GM21717 (cell line): ENCODE data around the gene LTBP3.

ENCODE experiments used
- ATAC-seq: cut with Tn5 transposase; IDR thresholded peaks from one replicate; pipeline ENCODE4 v1.9.1; 2021; ENCODE audit warnings: mild to moderate bottlenecking, moderate library complexity; ENCODE audit not compliant: unreplicated experiment

The LTBP3 gene

DNA sequence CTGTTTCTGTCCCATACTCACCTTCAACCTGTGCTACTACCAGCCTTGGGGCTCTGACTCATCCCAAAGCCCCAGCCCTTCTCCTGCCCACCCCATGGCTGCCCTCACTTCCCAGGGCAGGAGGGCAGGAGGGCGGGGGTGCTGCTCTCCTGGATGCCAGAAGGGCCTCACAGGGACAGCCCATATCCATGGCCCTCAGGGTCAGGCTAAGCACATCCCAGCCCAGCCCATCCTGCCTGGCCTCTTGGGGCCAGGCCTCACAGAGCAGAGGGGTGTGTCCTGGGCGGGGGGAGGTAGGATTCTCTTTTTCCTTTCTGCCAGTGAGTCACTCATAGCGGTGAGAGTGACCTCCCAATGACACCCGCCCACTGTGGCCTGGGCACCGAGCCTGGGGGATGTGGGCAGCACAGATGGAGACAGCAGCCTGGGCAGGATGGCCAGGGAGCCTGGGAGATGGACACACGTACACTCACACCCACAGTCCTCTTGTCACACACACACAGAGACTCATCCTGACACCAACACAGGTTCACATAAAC is 2.4 kb downstream of the LTBP3 start:
- no peak for ATAC-seq

GRCh38 chr11:65554842-65555430 is 3.2 kb downstream of the LTBP3 start:
- ATAC-seq = no peak

GRCh38 chr11:65554057-65554818 is 3.9 kb downstream of the LTBP3 start:
- ATAC-seq = no peak

DNA sequence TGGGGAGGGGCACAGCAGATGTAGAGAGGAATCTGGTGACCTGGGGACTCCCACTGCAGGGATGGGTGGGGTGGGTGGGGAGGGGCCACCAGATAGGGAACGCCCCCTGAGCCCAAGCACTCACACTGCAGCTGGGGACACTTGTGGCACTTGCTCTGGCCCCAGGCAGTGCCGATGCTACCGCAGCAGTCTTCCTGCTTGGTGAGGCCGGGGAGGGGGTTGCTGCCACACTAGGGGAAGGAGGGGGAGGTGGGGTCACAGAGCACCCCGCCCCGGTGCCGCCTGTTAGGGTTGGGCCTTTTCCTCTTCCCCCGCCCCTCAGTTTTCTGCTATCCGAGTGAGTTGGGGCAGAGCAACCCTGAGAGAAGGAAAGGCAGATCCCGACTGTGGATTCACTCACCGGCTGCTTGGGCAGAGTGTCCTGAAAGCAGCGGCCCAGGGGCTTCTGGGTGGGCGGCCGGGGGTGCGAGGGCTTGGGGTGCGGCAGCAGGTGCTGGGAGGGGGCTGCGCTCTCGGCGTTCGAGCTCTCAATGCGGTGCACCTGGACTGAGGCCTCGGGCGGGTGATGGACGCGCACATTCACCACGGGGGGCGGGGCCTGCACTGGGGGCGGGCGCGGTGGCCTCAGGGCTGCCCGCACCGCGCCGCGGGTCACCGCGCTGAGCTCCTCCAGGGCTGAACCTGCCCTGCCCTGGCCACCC is 4.7 kb downstream of the LTBP3 start:
- ATAC-seq = no peak

DNA sequence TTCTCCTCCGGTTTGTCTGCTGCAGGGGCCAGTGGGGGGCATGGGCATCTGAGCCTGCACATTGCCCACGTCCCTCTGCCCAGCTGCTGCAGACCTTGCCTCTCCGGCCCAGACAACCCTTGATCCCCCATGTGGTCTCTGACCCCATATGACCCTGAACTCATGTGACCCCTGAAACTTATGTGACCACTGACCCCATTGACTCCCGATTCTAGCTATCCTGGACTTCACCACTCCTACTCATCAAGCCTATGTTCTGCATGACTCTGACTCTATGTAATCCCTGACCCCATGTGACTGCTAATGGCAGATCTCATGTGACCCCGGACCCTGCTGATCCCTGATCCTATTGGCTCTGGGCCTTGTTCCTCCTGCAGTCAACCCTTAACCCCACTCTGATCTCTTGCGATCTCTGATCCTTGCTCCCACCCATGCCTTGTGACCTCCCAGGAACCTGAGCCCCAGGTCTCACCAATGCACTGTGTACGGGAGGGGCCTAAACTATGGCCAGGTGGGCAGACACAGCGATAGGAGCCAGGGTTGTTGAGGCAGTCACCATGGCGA is 5.7 kb downstream of the LTBP3 start:
- no peak for ATAC-seq

- ATAC-seq = no peak
Observed at GRCh38 chr11:65551572-65552387, 6.4 kb downstream of the LTBP3 start.

GRCh38 chr11:65549096-65549495 is 9.1 kb downstream of the LTBP3 start:
- ATAC-seq = no peak

- ATAC-seq = no peak
Observed at GRCh38 chr11:65548395-65548794, 9.8 kb downstream of the LTBP3 start.

DNA sequence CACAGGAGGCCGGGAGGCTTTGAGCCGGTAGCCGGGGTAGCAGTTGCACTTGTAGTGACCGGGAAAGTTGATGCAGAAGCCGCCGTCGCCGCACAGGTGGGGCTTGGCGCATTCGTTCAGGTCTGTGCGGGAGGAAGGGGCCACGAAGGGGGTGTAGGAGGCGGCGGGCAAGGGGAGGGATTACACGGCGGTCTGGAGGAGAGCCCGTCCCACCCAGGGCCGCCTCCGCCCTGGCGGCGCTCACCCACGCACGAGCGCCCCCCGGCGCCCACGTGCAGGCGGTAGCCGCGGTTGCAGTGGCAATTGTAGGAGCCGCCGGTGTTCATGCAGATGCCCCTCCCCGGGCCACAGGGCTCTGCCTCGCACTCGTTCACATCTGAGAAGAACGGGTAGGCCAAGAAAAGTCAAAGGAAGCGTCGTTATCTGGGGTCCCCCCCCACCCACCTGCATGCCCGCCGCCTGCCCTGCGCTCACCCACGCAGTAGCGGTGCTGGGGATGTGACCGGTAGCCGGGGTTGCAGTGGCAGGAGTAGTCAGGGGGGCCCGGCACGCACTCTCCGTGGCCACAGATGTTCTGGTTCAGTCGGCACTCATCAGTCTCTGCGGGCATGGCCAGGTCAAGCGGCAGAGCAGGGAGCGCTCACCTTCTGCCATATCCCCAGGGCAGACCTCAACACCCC is 10.6 kb downstream of the LTBP3 start:
- ATAC-seq = no peak

DNA sequence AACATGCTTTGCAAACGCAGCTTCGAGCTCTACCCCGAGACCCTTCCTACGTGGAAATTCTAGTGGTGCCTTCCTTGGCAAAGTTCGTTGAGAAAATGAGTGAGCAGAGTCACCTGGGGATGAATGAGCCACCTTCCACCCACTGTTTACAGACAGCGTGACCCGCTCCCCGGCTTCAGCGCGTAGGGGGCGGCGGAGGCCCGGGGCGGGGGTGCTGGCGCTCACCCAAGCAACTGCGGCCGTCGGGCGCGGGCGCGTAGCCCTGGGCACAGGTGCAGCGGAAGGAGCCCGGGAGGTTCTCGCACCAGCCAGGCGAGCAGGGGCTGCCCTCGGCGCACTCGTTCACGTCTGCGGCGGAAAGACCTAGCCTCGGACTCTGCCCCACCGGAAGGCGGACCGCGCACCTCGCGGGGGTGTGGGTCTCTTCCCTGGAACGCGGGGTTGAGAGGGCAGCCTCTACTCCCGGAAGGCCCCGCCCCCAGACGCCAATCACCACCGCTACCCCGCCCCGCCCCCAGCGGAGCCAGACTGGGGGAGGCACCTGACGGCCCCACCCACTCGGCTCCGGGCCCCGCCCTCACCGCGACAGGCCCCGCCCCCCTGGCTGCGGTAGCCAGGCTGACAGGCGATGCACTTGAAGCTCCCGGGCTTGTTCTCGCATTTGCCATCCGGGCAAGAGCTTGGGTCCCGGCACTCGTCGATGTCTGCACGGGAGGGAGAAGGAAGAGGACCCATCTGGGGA is 11.8 kb downstream of the LTBP3 start:
- ATAC-seq = peak; percentile 58

GRCh38 chr11:65545853-65546216 is 12.3 kb downstream of the LTBP3 start:
- no peak for ATAC-seq

DNA sequence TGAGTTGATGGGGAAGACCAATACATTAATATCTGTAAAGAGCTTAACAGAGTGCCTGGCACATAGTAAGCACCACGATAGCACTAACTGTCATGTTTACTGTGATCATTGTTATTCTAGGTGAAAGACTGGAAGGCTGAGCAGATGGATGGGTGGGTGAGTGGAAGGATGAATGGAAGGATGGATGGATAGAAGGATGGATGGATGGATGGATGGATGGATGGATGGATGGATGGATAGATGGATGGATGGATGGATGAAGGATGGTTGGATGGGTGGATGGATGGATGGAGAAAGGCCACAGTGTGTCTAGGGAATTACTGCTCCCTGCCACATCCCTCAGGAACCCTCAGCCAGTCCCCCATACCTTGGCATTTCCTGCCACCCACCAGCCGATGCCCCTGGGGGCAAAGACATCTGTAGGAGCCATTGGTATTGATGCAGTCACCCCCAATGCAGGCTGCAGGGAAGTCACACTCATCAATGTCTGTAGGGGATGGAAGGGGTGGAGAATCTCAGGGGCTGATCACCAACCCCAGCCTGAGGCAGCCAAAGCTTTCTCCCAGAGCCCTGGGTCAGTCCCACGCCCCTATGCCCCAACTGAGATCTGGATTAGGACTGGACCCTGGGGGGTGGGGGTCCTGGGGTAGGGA is 15.3 kb downstream of the LTBP3 start:
- ATAC-seq = no peak

DNA sequence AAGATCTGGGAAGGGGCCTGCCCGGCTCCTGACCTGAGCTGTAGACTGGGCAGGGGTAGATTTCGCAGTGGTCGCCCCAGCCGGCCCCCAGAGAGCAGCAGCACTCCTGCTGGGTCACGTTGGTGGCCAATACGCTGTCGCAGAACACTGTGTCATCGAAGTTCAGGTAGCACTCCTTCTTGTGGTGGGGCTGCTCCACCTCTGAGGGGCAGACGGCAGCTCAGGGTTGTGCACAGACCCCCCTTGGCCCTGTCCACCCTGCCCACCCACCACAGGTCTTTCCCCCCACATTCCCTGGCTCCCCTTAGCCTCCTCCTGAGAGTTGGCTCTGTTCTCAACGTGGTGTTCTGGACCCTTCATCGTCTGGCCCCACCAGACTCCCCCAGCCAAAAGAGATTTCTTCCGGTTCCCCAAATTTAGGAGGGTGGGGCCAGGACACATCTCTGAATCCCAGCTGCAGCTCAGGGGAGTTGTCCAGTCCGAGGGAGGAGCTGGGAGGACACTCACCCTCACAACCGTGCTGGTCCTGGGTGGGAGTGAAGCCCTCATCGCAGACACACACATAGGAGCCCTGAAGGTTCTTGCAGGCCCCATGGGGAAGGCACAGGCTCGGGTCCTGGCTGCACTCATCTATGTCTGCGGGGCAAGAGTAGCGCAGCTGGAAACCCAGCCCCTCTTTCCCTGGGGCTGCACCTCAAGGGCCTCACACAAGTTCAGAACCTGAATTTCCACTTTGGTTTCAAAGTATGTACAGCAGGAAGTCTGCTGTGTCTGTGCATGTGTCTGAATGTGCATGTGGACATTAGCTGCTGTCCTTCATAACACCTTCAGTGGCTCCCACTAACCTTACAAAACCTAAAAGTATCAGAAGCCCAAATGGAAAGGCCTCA is 16.8 kb downstream of the LTBP3 start:
- no peak for ATAC-seq

- ATAC-seq = peak; percentile 47
Observed at GRCh38 chr11:65540290-65541092, 17.7 kb downstream of the LTBP3 start.

- peak; percentile 1 for ATAC-seq
Observed at GRCh38 chr11:65539744-65540289, 18.3 kb downstream of the LTBP3 start.

GRCh38 chr11:65538915-65539743 is 19.0 kb downstream of the LTBP3 start:
- no peak for ATAC-seq
